NCI-H2029 treated with DMSO at 0.1 percent for 48 hours (cell line): ENCODE data around the gene DSE.

ENCODE experiments used
- DNase-seq: peaks from one replicate; lab custom pipeline; 2025; lab: John Stamatoyannopoulos, UW

The DSE gene

DNA sequence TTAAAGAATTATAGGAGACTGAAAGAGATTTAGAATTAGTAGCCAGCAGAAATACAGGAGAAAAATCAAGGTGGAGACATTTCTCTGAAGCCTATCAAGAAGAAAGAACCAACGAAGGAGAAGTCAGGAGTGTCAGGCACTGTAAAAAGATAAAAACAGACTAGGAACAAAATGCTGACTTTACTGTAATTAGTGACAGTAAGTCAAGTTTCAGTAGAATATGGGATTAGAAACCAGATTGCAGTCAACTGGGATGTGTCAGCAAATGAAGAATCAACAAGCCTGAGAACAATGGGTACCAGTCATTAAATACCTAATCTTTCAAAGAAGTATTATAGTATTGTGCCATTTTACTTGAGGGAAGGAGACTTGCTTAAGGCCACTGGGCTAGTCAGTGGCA lies 112.0 kb downstream of the DSE start:
- DNase-seq, result no peak

GRCh38 chr6:116483616-116484015 lies 112.9 kb downstream of the DSE start:
- peak; percentile 92 for DNase-seq

DNA sequence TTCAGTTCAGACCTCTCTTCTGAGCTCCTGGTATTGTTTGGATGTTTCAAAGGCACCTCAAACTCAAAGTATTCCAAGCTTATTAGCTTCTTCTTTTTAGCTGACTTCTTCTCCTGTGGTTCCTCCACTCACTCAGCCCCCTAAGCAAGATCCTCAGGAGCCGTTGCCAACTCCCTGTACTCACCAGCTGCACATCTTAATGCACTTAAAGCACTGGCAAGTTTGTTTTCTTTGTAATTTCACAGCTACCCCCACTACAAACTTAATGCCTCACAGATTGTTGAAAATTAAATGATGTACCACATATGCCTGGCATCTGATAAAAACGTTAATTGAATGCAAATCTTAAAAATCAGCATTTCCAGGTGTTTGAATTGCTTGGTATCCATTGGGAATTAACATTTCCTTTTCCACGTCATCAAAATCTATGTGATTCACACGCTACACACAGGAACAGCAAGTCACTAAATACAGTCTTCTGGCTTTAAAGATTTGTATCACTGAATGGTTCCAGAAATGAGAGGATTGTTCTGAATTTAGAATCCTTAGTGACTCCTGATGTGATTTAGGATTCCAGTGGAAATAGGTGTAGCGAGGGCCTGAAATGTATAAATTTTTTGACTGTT lies 114.9 kb downstream of the DSE start:
- no peak for DNase-seq

- no peak for DNase-seq
Measured at GRCh38 chr6:116491610-116492330, 121.0 kb downstream of the DSE start.

DNA sequence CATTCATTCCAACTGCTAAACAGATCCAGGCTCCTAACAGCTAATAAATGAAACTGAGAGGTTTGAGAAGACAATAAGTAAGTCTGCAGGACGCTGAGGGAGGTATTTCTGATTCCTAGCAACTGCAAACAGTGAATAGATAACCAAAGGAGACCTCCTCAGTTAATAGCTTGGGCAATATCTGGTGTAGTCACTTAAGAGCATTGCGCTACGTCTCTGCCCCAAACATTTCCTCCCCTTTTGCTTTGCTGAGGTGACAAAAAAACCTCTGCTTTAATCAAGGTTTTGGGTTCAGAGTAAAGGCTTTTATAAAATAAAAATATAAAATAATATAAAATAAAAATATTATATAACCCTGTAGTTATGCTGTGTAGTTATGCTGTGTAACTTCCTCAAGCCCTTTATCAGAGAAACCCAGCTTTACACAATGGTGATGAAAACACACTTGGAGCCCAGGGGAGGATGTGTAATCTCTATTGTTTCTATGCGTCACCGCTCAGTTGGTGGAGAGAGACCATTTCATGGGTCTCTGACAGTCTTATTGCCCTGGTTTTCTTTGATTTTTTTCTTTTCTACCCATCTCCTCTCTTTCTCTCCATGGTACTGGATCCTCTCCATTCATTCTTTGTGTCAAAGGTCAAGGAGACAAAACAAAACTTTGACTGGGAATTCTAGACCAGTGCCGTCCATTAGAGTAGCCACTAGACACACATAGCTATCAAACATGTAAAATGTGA lies 121.8 kb downstream of the DSE start:
- no peak for DNase-seq
